ENCODE data around the gene SMYD2. TPM values are rescaled to one million over a fixed set of nuclear protein-coding genes. Genes with fewer than 3 reads are reported as not detected.

SMYD2 gene
- total and polyA plus RNA-seq, 11 donors, result 157 to 406 (median 324) TPM

GRCh38 chr1:214261206-214262123 lies 19.5 kb upstream of the SMYD2 start:
- ATAC-seq (peak; percentile 95 to 98 (median 97)), DNase-seq (peak; percentile 85 to 91 (median 89))
- peaks cover 0 to 56% (median 6%) of the 10 kb centered on the region in 9 donors for H3K27me3 ChIP-seq
- H3K9me3 ChIP-seq, result no peaks in the 10 kb centered on the region
- no peak overlapping the region for H3K4me3 ChIP-seq
- TF ChIP-seq CTCF (IDR thresholded peaks at IDR 0.05), result peak; percentile 93 to 99 (median 97)
- no peak for TF ChIP-seq POLR2A (IDR thresholded peaks at IDR 0.05)
- H3K36me3 ChIP-seq, result no peaks in the 10 kb centered on the region
- H3K4me1 ChIP-seq, result peaks cover 0 to 20% (median 5%) of the 10 kb centered on the region in 12 donors
- 5 to 12% (median 6%) methylated on average over 10 to 15 of the region's 15 CpGs for WGBS, 4 donors
- peak overlapping the region in 10 of 12 donors; percentile 40 to 86 (median 68) for H3K27ac ChIP-seq
- intact Hi-C loops (cut with DNase I), result loop anchor here (1.0 to 10.0 kb wide), 10 partner anchors 17 to 326 kb away; partner anchors contain the start of gene SMYD2 (in 1 of the 10)

DNA sequence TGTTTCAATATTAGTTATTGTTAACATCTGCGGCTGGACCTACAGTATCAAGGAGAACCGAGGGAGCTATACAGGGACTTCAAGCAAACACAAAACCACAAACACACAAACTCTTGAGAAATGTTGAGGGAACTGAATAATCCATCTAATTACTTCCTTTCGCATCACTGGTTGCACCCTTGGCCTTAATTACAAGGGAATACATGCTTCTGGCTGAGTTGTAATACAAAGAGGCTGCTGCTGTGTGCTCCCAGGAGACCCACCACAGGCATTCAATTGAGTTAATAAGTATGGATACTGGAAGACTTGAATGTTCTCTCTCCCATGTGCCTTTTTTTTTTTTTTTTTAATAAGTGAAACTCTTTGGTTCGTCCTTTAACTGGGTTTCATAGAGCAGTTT lies 16.8 kb upstream of the SMYD2 start:
- 81 to 86% (median 84%) methylated on average over 4 of the region's 4 CpGs for WGBS, 4 donors
- Histone ChIP-seq H3K9me3 (no peaks in the 10 kb centered on the region), H3K27ac (no peak overlapping the region), H3K36me3 (no peaks in the 10 kb centered on the region), H3K27me3 (peaks cover 0 to 65% (median 11%) of the 10 kb centered on the region in 9 donors), H3K4me1 (peaks cover 0 to 20% (median 5%) of the 10 kb centered on the region in 12 donors), H3K4me3 (no peak overlapping the region)
- ATAC-seq (no peak), DNase-seq (no peak)
- intact Hi-C loops (cut with DNase I), result loop anchor here in 9 of 10 donors (5.0 to 10.0 kb wide), 4 partner anchors 37 to 323 kb away; no protein-coding TSS in a partner anchor
- no peak for TF ChIP-seq CTCF (IDR thresholded peaks at IDR 0.05)
- no peak for TF ChIP-seq POLR2A (IDR thresholded peaks at IDR 0.05)

DNA sequence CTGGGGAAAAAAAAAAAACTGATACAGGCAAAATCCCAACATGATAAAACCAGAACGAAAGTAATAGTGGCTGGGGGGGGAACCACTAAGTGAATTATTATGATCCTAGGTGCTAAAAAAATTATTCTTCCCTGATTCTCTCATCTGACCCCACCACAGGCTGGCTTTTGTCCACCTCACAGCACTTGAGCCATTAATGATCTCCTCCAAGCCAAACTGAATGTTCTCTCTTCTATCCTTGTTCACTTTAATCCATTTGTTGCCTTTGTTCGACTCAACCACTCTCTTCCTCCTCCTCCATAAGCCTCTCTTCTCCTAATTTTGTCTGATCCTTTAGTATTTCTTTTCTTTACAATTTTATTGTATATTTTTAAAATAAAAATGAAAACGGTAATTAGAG lies 16.0 kb upstream of the SMYD2 start:
- Histone ChIP-seq H3K9me3 (no peaks in the 10 kb centered on the region), H3K27me3 (peaks cover 0 to 68% (median 11%) of the 10 kb centered on the region in 9 donors), H3K27ac (no peak overlapping the region), H3K4me3 (no peak overlapping the region), H3K36me3 (no peaks in the 10 kb centered on the region), H3K4me1 (peaks cover 0 to 20% (median 5%) of the 10 kb centered on the region in 12 donors)
- 66 to 70% (median 68%) methylated on average over 3 of the region's 3 CpGs for WGBS, 4 donors
- intact Hi-C loops (cut with DNase I), result loop anchor here in 9 of 10 donors (5.0 to 10.0 kb wide), 4 partner anchors 38 to 322 kb away; no protein-coding TSS in a partner anchor
- ATAC-seq, result no peak
- TF ChIP-seq CTCF (IDR thresholded peaks at IDR 0.05) (no peak), POLR2A (IDR thresholded peaks at IDR 0.05) (no peak)
- DNase-seq, result no peak

GRCh38 chr1:214270097-214270650 lies 10.8 kb upstream of the SMYD2 start:
- Histone ChIP-seq H3K4me3 (no peak overlapping the region), H3K36me3 (no peaks in the 10 kb centered on the region), H3K9me3 (no peaks in the 10 kb centered on the region), H3K27me3 (peaks cover 0 to 54% (median 11%) of the 10 kb centered on the region in 9 donors), H3K4me1 (peaks cover 0 to 12% (median under 1%) of the 10 kb centered on the region in 12 donors), H3K27ac (no peak overlapping the region)
- no peak for DNase-seq
- WGBS, 4 donors, result 66 to 79% (median 72%) methylated on average over 2 of the region's 2 CpGs
- TF ChIP-seq POLR2A (IDR thresholded peaks at IDR 0.05) (no peak), CTCF (IDR thresholded peaks at IDR 0.05) (no peak)
- intact Hi-C loops (cut with DNase I), result loop anchor here in 1 of 10 donors (10.0 kb wide), 1 partner anchor 45 kb away; no protein-coding TSS in a partner anchor
- ATAC-seq, result no peak
